ENCODE results near the gene HOXC11.

HOXC11 gene

DNA sequence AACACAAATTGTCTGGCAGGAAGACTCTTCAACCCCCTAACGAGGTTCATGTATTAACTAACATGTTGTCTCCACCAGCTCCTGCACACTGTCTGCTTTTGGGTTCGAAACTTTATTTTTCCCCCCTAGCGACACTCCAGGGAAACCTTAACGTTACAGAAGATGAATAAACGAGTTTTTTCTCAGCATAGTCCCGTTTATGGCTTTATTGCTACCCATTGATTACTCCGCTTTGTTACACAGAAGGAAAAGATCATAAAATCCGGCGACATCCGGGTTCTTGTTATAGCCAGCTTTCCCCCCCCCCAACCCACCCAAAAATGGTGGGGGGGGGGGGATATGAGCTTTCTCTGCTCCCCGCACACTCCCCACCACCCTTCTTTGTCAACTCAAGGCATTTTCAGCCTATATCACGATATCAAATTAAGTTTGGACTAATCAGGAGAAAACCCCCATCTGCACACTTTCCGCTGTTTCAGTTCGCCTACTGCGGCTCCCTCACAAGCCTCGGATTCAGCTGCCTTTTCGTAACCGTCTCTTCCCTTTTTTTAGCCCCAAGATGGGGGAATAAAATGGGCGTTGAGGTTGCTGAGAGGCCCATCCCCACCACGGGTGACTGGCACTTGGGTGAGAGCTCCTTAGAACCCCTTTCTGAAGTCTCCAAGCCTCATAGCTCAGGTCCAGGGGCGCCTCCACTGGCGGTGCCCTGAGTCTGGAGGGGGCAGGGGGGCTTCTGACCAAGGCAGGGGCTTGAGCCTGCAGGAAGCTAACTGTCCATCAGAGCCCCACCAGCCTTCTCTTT is 53.9 kb downstream of the HOXC11 start:
- no peak for DNase-seq

All from hematopoietic multipotent progenitor cell treated with erythropoietin and hydrocortisone succinate and interleukin-3 and kit ligand, for 6 days (in vitro differentiated cells).